Testis (tissue), 3 donors: ENCODE data around the gene MYCN. TPM values are rescaled to one million over a fixed set of nuclear protein-coding genes. Genes with fewer than 3 reads are reported as not detected.

Source experiments
- DNase-seq: peaks from one replicate; pipeline ENCODE4 v3.0.0-alpha.2; 2019
- H3K27ac ChIP-seq, 2 donors: fragments of 200-600 bp; sonication (generic); one replicate each; pipeline ENCODE4 v1.5.1; 2019
- H3K27me3 ChIP-seq: fragments of 200-600 bp; sonication (generic); one replicate; pipeline ENCODE4 v1.5.1; 2019
- H3K36me3 ChIP-seq: fragments of 200-600 bp; sonication (generic); one replicate; pipeline ENCODE4 v1.5.1; 2017; ENCODE audit warnings: low read depth; ENCODE audit errors: missing control alignments
- H3K4me1 ChIP-seq: fragments of 200-600 bp; sonication (generic); one replicate; pipeline ENCODE4 v1.5.1; 2019
- H3K4me3 ChIP-seq, 2 donors: fragments of 200-600 bp; sonication (generic); one replicate each; pipeline ENCODE4 v1.5.1; 2017 to 2019
- H3K9me3 ChIP-seq: fragments of 200-600 bp; sonication (generic); one replicate; pipeline ENCODE4 v1.5.1; 2017
- CTCF ChIP-seq, 3 experiments: fragments of 450-650 bp in 2 of 3; fragments of 200-600 bp in 1 of 3; sonication (generic) in 1 of 3; IDR thresholded peaks; one replicate each; pipeline ENCODE4 v1.5.1; 2016 to 2019; ENCODE audit warnings: antibody characterized with exemption in 3 of 3, mild to moderate bottlenecking in 2 of 3, moderate library complexity in 1 of 3
- POLR2A ChIP-seq: fragments of 450-650 bp; IDR thresholded peaks from one replicate; pipeline ENCODE4 v1.6.1; 2017; ENCODE audit warnings: antibody characterized with exemption, mild to moderate bottlenecking, moderate library complexity
- WGBS, 2 donors: methylation state at CpG; one replicate each; pipeline ENCODE4 v1.1.5; 2018; 5-methylcytosine and 5-hydroxymethylcytosine counted together
- intact Hi-C: fragments of 100-400 bp; cut with DNase I; formaldehyde crosslinking; loops from one replicate; pipeline ENCODE4 v1.15.1; 2023; ENCODE audit warnings: low total_unique reads
- polyA plus RNA-seq: library from polyadenylated mRNA; stranded (reverse); fragments of 350-450 nt; fragmentation: Illumina TruSeq; extraction: RNeasy Lipid Tissue Mini Kit (QIAGEN cat#74804); gene quantifications from one replicate; pipeline ENCODE4 v1.2.3, GENCODE V29; 2014; ENCODE audit warnings: low read depth, low replicate concordance; ENCODE audit not compliant: insufficient read depth
- total RNA-seq, 2 donors: library from RNA; depleted of rRNA; stranded (reverse); fragments of >200 nt; gene quantifications; one replicate each; pipeline ENCODE4 v1.2.3, GENCODE V29; 2016

The MYCN gene
- total and polyA plus RNA-seq, 3 donors from 2014 or later, result 6.9 to 8.1 (median 6.9) TPM

GRCh38 chr2:15964936-15965563 is 24.7 kb downstream of the MYCN start:
- intact Hi-C loops, result no loop called here
- Histone ChIP-seq H3K27me3 (no peaks in the 10 kb centered on the region), H3K4me3 (no peak overlapping the region), H3K9me3 (no peaks in the 10 kb centered on the region), H3K27ac (no peak overlapping the region), H3K4me1 (no peaks in the 10 kb centered on the region), H3K36me3 (no peaks in the 10 kb centered on the region)
- TF ChIP-seq POLR2A (no peak), CTCF (IDR thresholded peaks at IDR 0.05) (no peak)
- 85 to 90% methylated on average over 7 of the region's 7 CpGs for WGBS, 2 donors
- DNase-seq, result no peak

DNA sequence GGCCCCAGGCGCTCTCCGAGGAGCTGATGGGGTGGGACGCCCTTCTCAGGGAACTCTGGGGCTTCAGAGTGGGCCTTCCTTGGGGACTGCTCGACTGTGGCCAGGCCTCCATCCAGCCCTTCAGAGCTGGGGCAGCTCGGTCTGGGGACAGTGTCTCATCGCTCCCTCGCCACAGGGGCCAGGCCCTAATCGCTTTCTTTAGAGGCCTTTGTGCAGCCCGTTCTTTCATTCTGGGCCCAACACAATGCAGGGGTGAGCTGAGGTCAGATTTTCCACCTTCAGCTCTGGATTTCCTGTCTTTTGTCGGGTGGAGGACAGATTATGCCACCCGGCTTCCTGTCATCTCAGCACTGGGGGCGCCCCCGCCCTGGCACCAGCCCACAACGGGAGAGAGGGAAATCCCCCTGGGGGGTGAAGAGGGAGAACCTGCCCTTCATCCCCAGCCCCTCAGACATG is 25.2 kb downstream of the MYCN start:
- Histone ChIP-seq H3K4me3 (no peak overlapping the region), H3K36me3 (no peaks in the 10 kb centered on the region), H3K27ac (no peak overlapping the region), H3K27me3 (no peaks in the 10 kb centered on the region), H3K9me3 (no peaks in the 10 kb centered on the region), H3K4me1 (no peaks in the 10 kb centered on the region)
- intact Hi-C loops, result no loop called here
- 70 to 86% methylated on average over 11 to 14 of the region's 14 CpGs for WGBS, 2 donors
- TF ChIP-seq CTCF (IDR thresholded peaks at IDR 0.05), result no peak
- TF ChIP-seq POLR2A, result no peak
- DNase-seq, result no peak

GRCh38 chr2:15967415-15968279 is 27.3 kb downstream of the MYCN start:
- 92 to 93% methylated on average over 10 of the region's 10 CpGs for WGBS, 2 donors
- Histone ChIP-seq H3K4me1 (no peaks in the 10 kb centered on the region), H3K36me3 (no peaks in the 10 kb centered on the region), H3K27me3 (no peaks in the 10 kb centered on the region), H3K27ac (no peak overlapping the region), H3K4me3 (no peak overlapping the region), H3K9me3 (no peaks in the 10 kb centered on the region)
- no peak for DNase-seq
- TF ChIP-seq CTCF (IDR thresholded peaks at IDR 0.05) (no peak), POLR2A (no peak)
- intact Hi-C loops, result no loop called here

- intact Hi-C loops, result no loop called here
- H3K4me3 ChIP-seq, result no peak overlapping the region
- TF ChIP-seq CTCF (IDR thresholded peaks at IDR 0.05) (no peak), POLR2A (no peak)
- H3K36me3 ChIP-seq, result no peaks in the 10 kb centered on the region
- no peak for DNase-seq
- WGBS, 2 donors, result 87 to 95% methylated on average over 7 of the region's 7 CpGs
- no peaks in the 10 kb centered on the region for H3K4me1 ChIP-seq
- H3K27me3 ChIP-seq, result no peaks in the 10 kb centered on the region
- H3K27ac ChIP-seq, result no peak overlapping the region
- no peaks in the 10 kb centered on the region for H3K9me3 ChIP-seq
Observed at GRCh38 chr2:15968280-15969178, 28.2 kb downstream of the MYCN start.
